ENCODE results near the gene YWHAH.

The YWHAH gene

GRCh38 chr22:31906569-31906968, 37.8 kb upstream of the YWHAH start:
- ATAC-seq (ENCODE audit: insufficient read depth, low read depth): no peak
- Histone ChIP-seq H3K4me2 (ENCODE audit: insufficient read depth, low read length) (no peak overlapping the region), H3K36me3 (ENCODE audit: insufficient read depth, low read length) (peaks cover 32% of the 10 kb centered on the region), H3K9me3 (ENCODE audit: insufficient read depth, low read length, severe bottlenecking) (no peaks in the 10 kb centered on the region), H3K4me3 (ENCODE audit: low read depth in 1 of 2, low read length in 2 of 2) (no peak overlapping the region), H3K9ac (ENCODE audit: low read depth, low read length) (no peak overlapping the region), H2AFZ (ENCODE audit: low read depth, low read length) (no peak overlapping the region), H3K27ac (ENCODE audit: low read length) (no peak overlapping the region), H3K79me2 (ENCODE audit: insufficient read depth, low read length) (no peaks in the 10 kb centered on the region), H3K4me1 (ENCODE audit: insufficient read depth, low read length) (no peaks in the 10 kb centered on the region), H3K27me3 (ENCODE audit: insufficient read depth, low read length, poor library complexity) (no peaks in the 10 kb centered on the region), H4K20me1 (ENCODE audit: insufficient read depth, low read length) (no peaks in the 10 kb centered on the region)
- no peak for DNase-seq
- TF ChIP-seq CTCF (IDR thresholded peaks at IDR 0.05; ENCODE audit: borderline replicate concordance, extremely low read depth, low read length, poor library complexity, severe bottlenecking) (no peak), EZH2 (IDR thresholded peaks at IDR 0.05; ENCODE audit: borderline replicate concordance, low read depth, low read length, severe bottlenecking) (no peak)

GRCh38 chr22:31909977-31910376, 34.4 kb upstream of the YWHAH start:
- Histone ChIP-seq H3K36me3 (ENCODE audit: insufficient read depth, low read length) (peaks cover 25% of the 10 kb centered on the region), H3K9me3 (ENCODE audit: insufficient read depth, low read length, severe bottlenecking) (no peaks in the 10 kb centered on the region), H3K79me2 (ENCODE audit: insufficient read depth, low read length) (no peaks in the 10 kb centered on the region), H3K27me3 (ENCODE audit: insufficient read depth, low read length, poor library complexity) (no peaks in the 10 kb centered on the region), H3K27ac (ENCODE audit: low read length) (no peak overlapping the region), H2AFZ (ENCODE audit: low read depth, low read length) (no peak overlapping the region), H3K9ac (ENCODE audit: low read depth, low read length) (no peak overlapping the region), H4K20me1 (ENCODE audit: insufficient read depth, low read length) (no peaks in the 10 kb centered on the region), H3K4me2 (ENCODE audit: insufficient read depth, low read length) (no peak overlapping the region), H3K4me1 (ENCODE audit: insufficient read depth, low read length) (no peaks in the 10 kb centered on the region), H3K4me3 (ENCODE audit: low read depth in 1 of 2, low read length in 2 of 2) (no peak overlapping the region)
- no peak for ATAC-seq (ENCODE audit: insufficient read depth, low read depth)
- no peak for DNase-seq
- TF ChIP-seq EZH2 (IDR thresholded peaks at IDR 0.05; ENCODE audit: borderline replicate concordance, low read depth, low read length, severe bottlenecking) (no peak), CTCF (IDR thresholded peaks at IDR 0.05; ENCODE audit: borderline replicate concordance, extremely low read depth, low read length, poor library complexity, severe bottlenecking) (no peak)

GRCh38 chr22:31911565-31912406, 32.5 kb upstream of the YWHAH start:
- no peaks in the 10 kb centered on the region for H4K20me1 ChIP-seq (ENCODE audit: insufficient read depth, low read length)
- ATAC-seq (ENCODE audit: insufficient read depth, low read depth) (no peak), DNase-seq (no peak)
- H3K9me3 ChIP-seq (ENCODE audit: insufficient read depth, low read length, severe bottlenecking): no peaks in the 10 kb centered on the region
- H3K27ac ChIP-seq (ENCODE audit: low read length): no peak overlapping the region
- no peaks in the 10 kb centered on the region for H3K27me3 ChIP-seq (ENCODE audit: insufficient read depth, low read length, poor library complexity)
- H3K79me2 ChIP-seq (ENCODE audit: insufficient read depth, low read length): no peaks in the 10 kb centered on the region
- H3K36me3 ChIP-seq (ENCODE audit: insufficient read depth, low read length): peaks cover 10% of the 10 kb centered on the region
- H3K4me3 ChIP-seq (ENCODE audit: low read depth in 1 of 2, low read length in 2 of 2): no peak overlapping the region
- no peak overlapping the region for H3K9ac ChIP-seq (ENCODE audit: low read depth, low read length)
- no peak overlapping the region for H3K4me2 ChIP-seq (ENCODE audit: insufficient read depth, low read length)
- H3K4me1 ChIP-seq (ENCODE audit: insufficient read depth, low read length): no peaks in the 10 kb centered on the region
- no peak overlapping the region for H2AFZ ChIP-seq (ENCODE audit: low read depth, low read length)
- TF ChIP-seq CTCF (IDR thresholded peaks at IDR 0.05; ENCODE audit: borderline replicate concordance, extremely low read depth, low read length, poor library complexity, severe bottlenecking) (no peak), EZH2 (IDR thresholded peaks at IDR 0.05; ENCODE audit: borderline replicate concordance, low read depth, low read length, severe bottlenecking) (no peak)

Data from DND-41 (cell line).